HepG2 (cell line): ENCODE measurements around the gene EFHC2.

ENCODE experiments used
- HNF1B ChIP-seq: sonication (generic); formaldehyde crosslinking; IDR thresholded peaks from 2 replicates; pipeline ENCODE4 v1.5.1; 2020; ENCODE audit warnings: mild to moderate bottlenecking, moderate library complexity, missing genetic modification reagents
- KDM4B ChIP-seq: sonication (generic); formaldehyde crosslinking; IDR thresholded peaks from 2 replicates; pipeline ENCODE4 v1.4.0; 2020; ENCODE audit warnings: missing genetic modification reagents
- TSC22D2 ChIP-seq: sonication (generic); formaldehyde crosslinking; IDR thresholded peaks from 2 replicates; pipeline ENCODE4 v1.5.1; 2020; ENCODE audit warnings: missing genetic modification reagents, mild to moderate bottlenecking, borderline replicate concordance
- ZBTB25 ChIP-seq: IDR thresholded peaks from 2 replicates; pipeline ENCODE4 v1.6.1; 2018; ENCODE audit warnings: missing genetic modification reagents

- TF ChIP-seq ZBTB25 (CRISPR knock-in tag) (no peak), HNF1B (CRISPR knock-in tag) (no peak), KDM4B (CRISPR knock-in tag) (no peak), TSC22D2 (CRISPR knock-in tag) (no peak)
Measured at GRCh38 chrX:44291468-44292092, 51.9 kb downstream of the EFHC2 start.
